Ishikawa (cell line): ENCODE measurements around the gene SALL1.

Source experiments
- CEBPB ChIP-seq: IDR thresholded peaks from 2 replicates; pipeline ENCODE4 v1.6.1; 2012
- EP300 ChIP-seq: IDR thresholded peaks from 2 replicates; pipeline ENCODE4 v1.6.1; 2012; ENCODE audit warnings: borderline replicate concordance
- MAX ChIP-seq: IDR thresholded peaks from 2 replicates; pipeline ENCODE4 v1.6.1; 2012
- RAD21 ChIP-seq: IDR thresholded peaks from 2 replicates; pipeline ENCODE4 v1.6.1; 2012; ENCODE audit warnings: low read depth
- REST ChIP-seq: IDR thresholded peaks from 2 replicates; pipeline ENCODE4 v1.6.1; 2012; ENCODE audit warnings: low read depth, mild to moderate bottlenecking
- USF1 ChIP-seq: IDR thresholded peaks from 2 replicates; pipeline ENCODE4 v1.6.1; 2012
- YY1 ChIP-seq: IDR thresholded peaks from 2 replicates; pipeline ENCODE4 v1.6.1; 2012; ENCODE audit warnings: low read depth

- TF ChIP-seq YY1 = no peak
- TF ChIP-seq REST = no peak
- TF ChIP-seq CEBPB = no peak
- no peak for TF ChIP-seq MAX
- TF ChIP-seq USF1 = no peak
- no peak for TF ChIP-seq EP300
- no peak for TF ChIP-seq RAD21
Measured at GRCh38 chr16:51109173-51109572, 41.9 kb downstream of the SALL1 start.
